Measurements from ENCODE around the gene REV3L.

REV3L gene

GRCh38 chr6:111403388-111403787 lies 79.6 kb downstream of the REV3L start:
- no peaks in the 10 kb centered on the region for H3K27me3 ChIP-seq (replicated peaks; ENCODE audit: control insufficient read depth, insufficient read depth, low read length)
- no peak for DNase-seq (ENCODE audit: extremely low read depth, insufficient read length)
- H3K36me3 ChIP-seq (ENCODE audit: control insufficient read depth, insufficient read depth, low read length) = peaks cover 5% of the 10 kb centered on the region
- H3K4me3 ChIP-seq (replicated peaks; ENCODE audit: low read depth, low read length) = no peak overlapping the region
- TF ChIP-seq, protein P1, sequence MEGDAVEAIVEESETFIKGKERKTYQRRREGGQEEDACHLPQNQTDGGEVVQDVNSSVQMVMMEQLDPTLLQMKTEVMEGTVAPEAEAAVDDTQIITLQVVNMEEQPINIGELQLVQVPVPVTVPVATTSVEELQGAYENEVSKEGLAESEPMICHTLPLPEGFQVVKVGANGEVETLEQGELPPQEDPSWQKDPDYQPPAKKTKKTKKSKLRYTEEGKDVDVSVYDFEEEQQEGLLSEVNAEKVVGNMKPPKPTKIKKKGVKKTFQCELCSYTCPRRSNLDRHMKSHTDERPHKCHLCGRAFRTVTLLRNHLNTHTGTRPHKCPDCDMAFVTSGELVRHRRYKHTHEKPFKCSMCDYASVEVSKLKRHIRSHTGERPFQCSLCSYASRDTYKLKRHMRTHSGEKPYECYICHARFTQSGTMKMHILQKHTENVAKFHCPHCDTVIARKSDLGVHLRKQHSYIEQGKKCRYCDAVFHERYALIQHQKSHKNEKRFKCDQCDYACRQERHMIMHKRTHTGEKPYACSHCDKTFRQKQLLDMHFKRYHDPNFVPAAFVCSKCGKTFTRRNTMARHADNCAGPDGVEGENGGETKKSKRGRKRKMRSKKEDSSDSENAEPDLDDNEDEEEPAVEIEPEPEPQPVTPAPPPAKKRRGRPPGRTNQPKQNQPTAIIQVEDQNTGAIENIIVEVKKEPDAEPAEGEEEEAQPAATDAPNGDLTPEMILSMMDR (IDR thresholded peaks at IDR 0.05; ENCODE audit: insufficient read depth, low read length, poor library complexity, severe bottlenecking) = no peak

- TF ChIP-seq, protein P1 (IDR thresholded peaks at IDR 0.05; ENCODE audit: insufficient read depth, low read length, poor library complexity, severe bottlenecking) = no peak
These were observed 83.4 kb downstream of the REV3L start for GRCh38 chr6:111399626-111400025.

GRCh38 chr6:111388681-111389080 lies 94.3 kb downstream of the REV3L start:
- no peaks in the 10 kb centered on the region for H3K27me3 ChIP-seq (replicated peaks; ENCODE audit: control insufficient read depth, insufficient read depth, low read length)
- TF ChIP-seq, protein P1 (IDR thresholded peaks at IDR 0.05; ENCODE audit: insufficient read depth, low read length, poor library complexity, severe bottlenecking) = no peak

More at GRCh38 chr6:111399626-111400025, 83.4 kb downstream of the REV3L start:
- no peaks in the 10 kb centered on the region for H3K27me3 ChIP-seq (replicated peaks; ENCODE audit: control insufficient read depth, insufficient read depth, low read length)
- peaks cover 5% of the 10 kb centered on the region for H3K36me3 ChIP-seq (ENCODE audit: control insufficient read depth, insufficient read depth, low read length)
- H3K4me3 ChIP-seq (replicated peaks; ENCODE audit: low read depth, low read length) = no peak overlapping the region
- no peak for DNase-seq (ENCODE audit: extremely low read depth, insufficient read length)

GRCh38 chr6:111382476-111383294 lies 100.3 kb downstream of the REV3L start:
- DNase-seq (ENCODE audit: extremely low read depth, insufficient read length) = no peak
- Histone ChIP-seq H3K36me3 (ENCODE audit: control insufficient read depth, insufficient read depth, low read length) (peaks cover 7% of the 10 kb centered on the region), H3K27me3 (replicated peaks; ENCODE audit: control insufficient read depth, insufficient read depth, low read length) (no peaks in the 10 kb centered on the region), H3K4me3 (replicated peaks; ENCODE audit: low read depth, low read length) (no peak overlapping the region)
- TF ChIP-seq, protein P1 (IDR thresholded peaks at IDR 0.05; ENCODE audit: insufficient read depth, low read length, poor library complexity, severe bottlenecking) = no peak

More at GRCh38 chr6:111388681-111389080, 94.3 kb downstream of the REV3L start:
- Histone ChIP-seq H3K4me3 (replicated peaks; ENCODE audit: low read depth, low read length) (no peak overlapping the region), H3K36me3 (ENCODE audit: control insufficient read depth, insufficient read depth, low read length) (no peaks in the 10 kb centered on the region; the same call in 1 of the 2 replicates)
- no peak for DNase-seq (ENCODE audit: extremely low read depth, insufficient read length)

DNA sequence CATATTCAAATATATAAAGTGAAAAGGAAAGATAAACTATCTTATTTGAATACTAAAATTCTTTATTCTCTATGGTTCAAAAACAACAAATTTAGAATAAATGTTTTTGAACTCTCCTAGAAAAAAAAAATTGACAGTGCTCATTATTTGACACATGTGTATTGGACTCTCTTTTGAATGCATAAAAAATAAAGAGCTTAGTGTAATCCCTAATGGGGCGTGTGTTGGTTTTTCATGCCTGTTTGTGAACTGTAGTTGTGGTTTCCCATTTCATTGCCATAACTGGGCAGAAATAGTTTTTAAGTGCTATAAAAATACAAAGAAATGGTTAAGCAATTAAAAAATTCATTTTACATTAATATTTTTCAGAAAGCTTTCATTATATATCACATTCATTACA lies 101.3 kb downstream of the REV3L start:
- no peaks in the 10 kb centered on the region for H3K27me3 ChIP-seq (replicated peaks; ENCODE audit: control insufficient read depth, insufficient read depth, low read length)
- DNase-seq (ENCODE audit: extremely low read depth, insufficient read length) = no peak
- peaks cover 7% of the 10 kb centered on the region for H3K36me3 ChIP-seq (ENCODE audit: control insufficient read depth, insufficient read depth, low read length)
- TF ChIP-seq, protein P1 (IDR thresholded peaks at IDR 0.05; ENCODE audit: insufficient read depth, low read length, poor library complexity, severe bottlenecking) = no peak
- no peak overlapping the region for H3K4me3 ChIP-seq (replicated peaks; ENCODE audit: low read depth, low read length)
